22Rv1 (cell line): Measurements from ENCODE around the gene GPR132.

Experiments used
- CTCF ChIP-seq: fragments of 450-650 bp; IDR thresholded peaks from 2 replicates; pipeline ENCODE4 v1.5.1; 2017; ENCODE audit warnings: mild to moderate bottlenecking
- ZFX ChIP-seq: fragments of 450-650 bp; IDR thresholded peaks from 2 replicates; pipeline ENCODE4 v1.6.1; 2017; ENCODE audit warnings: antibody characterized with exemption, borderline replicate concordance

DNA sequence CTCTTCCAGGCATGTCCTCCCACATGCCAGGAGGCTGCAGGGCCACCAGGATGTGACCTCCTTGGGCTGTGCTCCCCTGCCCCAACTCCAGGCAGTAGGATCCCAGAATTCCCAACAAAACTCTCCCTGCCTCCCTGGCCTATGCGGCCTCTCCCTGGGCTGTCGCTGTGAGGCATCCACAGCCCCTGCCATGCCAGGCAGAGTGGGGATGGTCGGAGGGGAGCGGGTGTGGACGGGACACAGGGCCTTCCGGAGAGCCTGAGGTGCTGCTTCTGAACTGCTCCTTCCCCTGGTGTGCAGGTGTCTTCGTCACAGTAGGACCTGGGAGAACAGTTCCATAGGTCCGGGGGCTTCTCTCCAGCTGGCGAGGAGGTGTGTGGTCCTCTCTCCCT lies 18.3 kb downstream of the GPR132 start:
- no peak for TF ChIP-seq CTCF
- TF ChIP-seq ZFX: no peak
